Suprapubic skin (tissue), 4 donors: ENCODE measurements around the gene SEMA6C. TPM values are rescaled to one million over a fixed set of nuclear protein-coding genes. Genes with fewer than 3 reads are reported as not detected.
"Not testable (repeated sequence)": the region's sequence is repeated elsewhere in the genome, so short reads cannot be mapped to it uniquely, and the experiment has no call there.

Experiments used
- DNase-seq, 2 donors: peaks; one replicate each; pipeline ENCODE4 v3.0.0-alpha.2; 2019; ENCODE audit warnings: low spot score in 2 of 2
- H3K27ac ChIP-seq: fragments of 200-600 bp; sonication (generic); one replicate; pipeline ENCODE4 v1.5.1; 2019
- H3K27me3 ChIP-seq: fragments of 200-600 bp; sonication (generic); one replicate; pipeline ENCODE4 v1.5.1; 2019
- H3K36me3 ChIP-seq: fragments of 200-600 bp; sonication (generic); one replicate; pipeline ENCODE4 v1.5.1; 2019
- H3K4me1 ChIP-seq: fragments of 200-600 bp; sonication (generic); one replicate; pipeline ENCODE4 v1.5.1; 2019
- H3K4me3 ChIP-seq: fragments of 200-600 bp; sonication (generic); one replicate; pipeline ENCODE4 v1.5.1; 2019; ENCODE audit warnings: mild to moderate bottlenecking
- H3K9me3 ChIP-seq: fragments of 200-600 bp; sonication (generic); one replicate; pipeline ENCODE4 v1.5.1; 2019
- EP300 ChIP-seq: sonication (generic); formaldehyde crosslinking; IDR thresholded peaks from one replicate; pipeline ENCODE4 v1.6.1; 2017; ENCODE audit warnings: antibody characterized with exemption
- POLR2A ChIP-seq, 2 donors: fragments of 450-650 bp; IDR thresholded peaks; one replicate each; pipeline ENCODE4 v1.6.1; 2017; ENCODE audit warnings: antibody characterized with exemption in 2 of 2, mild to moderate bottlenecking in 2 of 2, moderate library complexity in 2 of 2
- POLR2AphosphoS5 ChIP-seq, 3 donors: sonication (generic); formaldehyde crosslinking; IDR thresholded peaks; one replicate each; pipeline ENCODE4 v1.6.1; 2017; ENCODE audit warnings: antibody characterized with exemption in 3 of 3
- WGBS: methylation state at CpG from one replicate; pipeline ENCODE4 v1.1.5; 2018; 5-methylcytosine and 5-hydroxymethylcytosine counted together
- total RNA-seq, 4 donors: library from RNA; depleted of rRNA; stranded (reverse); fragments of >200 nt; gene quantifications; one replicate each; pipeline ENCODE4 v1.1.0, GENCODE V29; 2016
- TF ChIP-seq, protein P1 (sequence below), 2 donors: fragments of 200-600 bp in 1 of 2; fragments of 450-650 bp in 1 of 2; sonication (generic) in 1 of 2; IDR thresholded peaks; one replicate each; pipeline ENCODE4 v1.5.1; 2016 to 2019; ENCODE audit warnings: antibody characterized with exemption in 2 of 2, mild to moderate bottlenecking in 1 of 2, moderate library complexity in 1 of 2

The SEMA6C gene, protein sequence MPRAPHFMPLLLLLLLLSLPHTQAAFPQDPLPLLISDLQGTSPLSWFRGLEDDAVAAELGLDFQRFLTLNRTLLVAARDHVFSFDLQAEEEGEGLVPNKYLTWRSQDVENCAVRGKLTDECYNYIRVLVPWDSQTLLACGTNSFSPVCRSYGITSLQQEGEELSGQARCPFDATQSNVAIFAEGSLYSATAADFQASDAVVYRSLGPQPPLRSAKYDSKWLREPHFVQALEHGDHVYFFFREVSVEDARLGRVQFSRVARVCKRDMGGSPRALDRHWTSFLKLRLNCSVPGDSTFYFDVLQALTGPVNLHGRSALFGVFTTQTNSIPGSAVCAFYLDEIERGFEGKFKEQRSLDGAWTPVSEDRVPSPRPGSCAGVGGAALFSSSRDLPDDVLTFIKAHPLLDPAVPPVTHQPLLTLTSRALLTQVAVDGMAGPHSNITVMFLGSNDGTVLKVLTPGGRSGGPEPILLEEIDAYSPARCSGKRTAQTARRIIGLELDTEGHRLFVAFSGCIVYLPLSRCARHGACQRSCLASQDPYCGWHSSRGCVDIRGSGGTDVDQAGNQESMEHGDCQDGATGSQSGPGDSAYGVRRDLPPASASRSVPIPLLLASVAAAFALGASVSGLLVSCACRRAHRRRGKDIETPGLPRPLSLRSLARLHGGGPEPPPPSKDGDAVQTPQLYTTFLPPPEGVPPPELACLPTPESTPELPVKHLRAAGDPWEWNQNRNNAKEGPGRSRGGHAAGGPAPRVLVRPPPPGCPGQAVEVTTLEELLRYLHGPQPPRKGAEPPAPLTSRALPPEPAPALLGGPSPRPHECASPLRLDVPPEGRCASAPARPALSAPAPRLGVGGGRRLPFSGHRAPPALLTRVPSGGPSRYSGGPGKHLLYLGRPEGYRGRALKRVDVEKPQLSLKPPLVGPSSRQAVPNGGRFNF
- 10 to 100 TPM in 3 of 4 donors, 1 to 10 TPM in 1; 5.5 to 19.0 (median 14.9) TPM for total RNA-seq

DNA sequence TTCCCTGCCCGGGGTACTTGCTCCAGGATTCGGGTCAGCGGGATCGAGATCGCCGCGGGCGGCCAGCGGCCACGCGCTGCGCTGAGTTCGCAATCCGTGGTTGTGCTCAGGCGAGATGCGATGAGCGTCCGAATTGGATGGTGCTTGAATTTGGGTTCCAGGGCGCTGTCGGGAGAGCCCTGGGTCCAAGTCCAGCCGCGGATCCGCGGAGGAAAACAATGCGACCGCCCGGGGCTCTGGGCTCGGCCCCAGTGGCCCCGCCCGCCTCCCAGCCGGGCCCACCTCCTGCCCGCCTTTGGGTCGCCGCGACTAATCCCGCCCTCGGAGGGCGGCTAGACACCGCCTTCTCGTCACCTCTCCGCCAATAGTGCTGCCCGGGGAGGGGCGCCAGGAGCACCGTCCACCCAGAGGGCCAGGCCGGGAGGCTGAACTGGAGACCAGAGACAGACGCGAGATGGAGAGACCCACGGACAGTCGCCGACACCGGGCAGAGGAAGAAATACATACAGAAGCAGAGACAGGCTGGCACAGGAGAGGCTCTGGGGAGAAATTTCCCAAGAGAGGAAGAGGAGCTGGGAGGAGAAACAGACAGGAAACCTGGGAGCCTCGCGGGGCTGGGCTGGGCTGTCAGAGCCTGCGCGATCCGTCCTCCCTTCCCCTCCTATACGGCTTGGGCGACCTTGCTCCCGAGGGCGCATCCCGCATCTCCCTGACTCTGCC, at the start of gene SEMA6C:
SEMA6C (minus strand) TSS at position 220 of the 720 bp plus-strand sequence. CDS start 4,010 bp downstream, outside the sequence.
- H3K27me3 ChIP-seq, result no peaks in the 10 kb centered on the region
- TF ChIP-seq POLR2A (IDR thresholded peaks at IDR 0.05) (no peak), POLR2AphosphoS5 (IDR thresholded peaks at IDR 0.05) (no peak), EP300 (no peak)
- TF ChIP-seq, protein P1, sequence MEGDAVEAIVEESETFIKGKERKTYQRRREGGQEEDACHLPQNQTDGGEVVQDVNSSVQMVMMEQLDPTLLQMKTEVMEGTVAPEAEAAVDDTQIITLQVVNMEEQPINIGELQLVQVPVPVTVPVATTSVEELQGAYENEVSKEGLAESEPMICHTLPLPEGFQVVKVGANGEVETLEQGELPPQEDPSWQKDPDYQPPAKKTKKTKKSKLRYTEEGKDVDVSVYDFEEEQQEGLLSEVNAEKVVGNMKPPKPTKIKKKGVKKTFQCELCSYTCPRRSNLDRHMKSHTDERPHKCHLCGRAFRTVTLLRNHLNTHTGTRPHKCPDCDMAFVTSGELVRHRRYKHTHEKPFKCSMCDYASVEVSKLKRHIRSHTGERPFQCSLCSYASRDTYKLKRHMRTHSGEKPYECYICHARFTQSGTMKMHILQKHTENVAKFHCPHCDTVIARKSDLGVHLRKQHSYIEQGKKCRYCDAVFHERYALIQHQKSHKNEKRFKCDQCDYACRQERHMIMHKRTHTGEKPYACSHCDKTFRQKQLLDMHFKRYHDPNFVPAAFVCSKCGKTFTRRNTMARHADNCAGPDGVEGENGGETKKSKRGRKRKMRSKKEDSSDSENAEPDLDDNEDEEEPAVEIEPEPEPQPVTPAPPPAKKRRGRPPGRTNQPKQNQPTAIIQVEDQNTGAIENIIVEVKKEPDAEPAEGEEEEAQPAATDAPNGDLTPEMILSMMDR (IDR thresholded peaks at IDR 0.05), result no peak
- H3K9me3 ChIP-seq, result no peaks in the 10 kb centered on the region
- H3K4me1 ChIP-seq, result peaks cover 27% of the 10 kb centered on the region
- H3K36me3 ChIP-seq, result peaks cover 5% of the 10 kb centered on the region
- H3K4me3 ChIP-seq, result peak within 1 kb of the TSS; percentile 91
- WGBS, result under 1% methylated on average over 26 of the region's 61 CpGs
- peak; percentile 96 to 97 for DNase-seq
- peak within 1 kb of the TSS; percentile 79 for H3K27ac ChIP-seq

DNA sequence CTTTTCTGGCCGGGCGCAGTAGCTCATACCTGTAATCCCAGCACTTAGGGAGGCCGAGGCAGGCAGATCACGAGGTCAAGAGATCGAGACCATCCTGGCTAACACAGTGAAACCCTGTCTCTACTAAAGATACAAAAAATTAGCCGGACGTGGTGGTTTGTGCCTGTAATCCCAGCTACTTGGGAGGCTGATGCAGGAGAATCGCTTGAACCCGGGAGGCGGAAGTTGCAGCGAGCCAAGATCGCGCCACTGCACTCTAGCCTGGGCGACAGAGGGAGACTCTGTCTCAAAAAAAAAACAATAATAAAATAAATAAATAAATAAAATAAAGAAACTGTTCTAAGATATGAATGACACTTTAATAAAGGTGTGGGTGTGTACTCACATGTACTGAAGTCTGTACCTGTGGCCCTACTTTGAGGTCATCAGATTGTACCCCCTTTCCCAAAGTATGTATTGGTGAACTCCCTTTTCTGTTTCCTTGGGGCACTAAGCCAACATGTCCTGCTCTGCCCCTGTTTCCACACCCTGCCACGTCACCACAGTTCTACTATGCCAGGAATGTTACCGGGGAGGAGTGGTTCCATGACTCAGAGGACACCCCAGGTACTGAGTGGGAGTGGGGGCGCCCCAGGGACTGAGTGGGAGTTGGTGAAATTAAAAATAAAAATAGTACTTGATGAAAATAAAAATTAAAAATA, 48.6 kb upstream of the SEMA6C start:
- H3K36me3 ChIP-seq, H3K27me3 ChIP-seq, H3K9me3 ChIP-seq: not testable (repeated sequence)
- H3K4me1 ChIP-seq, result peaks cover 41% of the 10 kb centered on the region
- 55% methylated on average over 17 of the region's 17 CpGs for WGBS
- DNase-seq, result peak; percentile 92
- H3K4me3 ChIP-seq, result peak overlapping the region; percentile 35
- TF ChIP-seq POLR2AphosphoS5 (IDR thresholded peaks at IDR 0.05), result peak; percentile 41 to 91 (median 75)
- H3K27ac ChIP-seq, result peak overlapping the region; percentile 81

DNA sequence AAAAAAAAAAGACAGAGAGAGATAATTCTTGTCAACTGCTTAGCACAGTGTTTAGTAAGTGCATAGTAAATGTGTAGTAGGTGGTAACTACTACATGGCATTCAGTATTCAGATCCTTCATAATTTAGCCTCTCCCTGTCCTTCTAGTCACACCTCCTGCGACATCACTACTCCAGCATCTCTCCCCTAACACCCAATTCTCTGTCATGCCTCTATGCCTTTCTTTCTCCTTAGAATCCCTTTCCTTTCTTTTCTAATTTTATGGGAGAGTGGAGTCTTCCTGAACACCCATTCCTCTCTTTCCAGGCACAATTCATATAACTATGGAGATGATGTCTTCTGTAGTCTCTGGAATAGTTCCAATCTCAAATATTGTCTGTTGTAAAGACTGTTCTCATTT, 47.4 kb upstream of the SEMA6C start:
- no peaks in the 10 kb centered on the region for H3K27me3 ChIP-seq
- peaks cover 40% of the 10 kb centered on the region for H3K4me1 ChIP-seq
- H3K4me3 ChIP-seq, result no peak overlapping the region
- TF ChIP-seq POLR2AphosphoS5 (IDR thresholded peaks at IDR 0.05) (no peak), POLR2A (IDR thresholded peaks at IDR 0.05) (no peak), EP300 (no peak)
- TF ChIP-seq, protein P1 (IDR thresholded peaks at IDR 0.05), result no peak
- no peaks in the 10 kb centered on the region for H3K36me3 ChIP-seq
- WGBS, result 83% methylated on average over 1 of the region's 1 CpG
- DNase-seq, result no peak
- H3K27ac ChIP-seq, result peak overlapping the region; percentile 81
- no peaks in the 10 kb centered on the region for H3K9me3 ChIP-seq

DNA sequence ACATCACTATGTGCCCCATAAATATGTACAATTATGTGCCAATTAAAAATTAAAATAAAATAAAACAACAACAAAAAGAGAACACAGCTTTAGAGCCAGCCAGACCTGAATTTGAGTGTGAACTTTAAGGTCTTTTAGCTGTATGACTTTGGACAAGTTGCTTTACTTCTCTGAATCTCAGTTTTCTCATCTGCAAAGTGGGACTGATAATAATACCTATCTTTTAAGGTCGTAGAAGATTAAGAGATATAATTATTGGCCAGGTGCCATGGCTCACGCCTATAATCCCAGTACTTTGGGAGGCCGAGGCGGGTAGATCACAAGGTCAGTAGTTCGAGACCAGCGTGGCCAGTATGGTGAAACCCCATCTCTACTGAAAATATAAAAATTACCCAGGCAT, 46.9 kb upstream of the SEMA6C start:
- H3K4me1 ChIP-seq, result peaks cover 45% of the 10 kb centered on the region

More for the DNA sequence above, 46.9 kb upstream of the SEMA6C start:
- Histone ChIP-seq H3K27ac (no peak overlapping the region), H3K9me3 (no peaks in the 10 kb centered on the region), H3K4me3 (no peak overlapping the region), H3K27me3 (no peaks in the 10 kb centered on the region), H3K36me3 (no peaks in the 10 kb centered on the region)
- no peak for DNase-seq
- WGBS, result 62% methylated on average over 6 of the region's 6 CpGs
- TF ChIP-seq EP300, result no peak
- no peak for TF ChIP-seq POLR2A (IDR thresholded peaks at IDR 0.05)
- TF ChIP-seq, protein P1 (IDR thresholded peaks at IDR 0.05), result no peak
- no peak for TF ChIP-seq POLR2AphosphoS5 (IDR thresholded peaks at IDR 0.05)
